ENCODE data around the gene BORCS8. TPM values are rescaled to one million over a fixed set of nuclear protein-coding genes. Genes with fewer than 3 reads are reported as not detected.

Gene BORCS8
- total and polyA plus RNA-seq, 2 donors (not counting 3 experiments of a cell fraction or from before 2014, with no cell fraction given), result 37.4 to 45.8 TPM

- H3K4me3 ChIP-seq (replicated peaks in 1 of 3; ENCODE audit: insufficient read depth in 1 of 3, low read depth in 1 of 3, low read length in 3 of 3), result no peak overlapping the region
- no peak overlapping the region for H3K9ac ChIP-seq (replicated peaks; ENCODE audit: extremely low read depth, insufficient read depth, low read length)
- no peaks in the 10 kb centered on the region for H3K9me1 ChIP-seq (replicated peaks; ENCODE audit: control insufficient read depth, extremely low read depth, insufficient read depth, low read length)
- no peak for DNase-seq (ENCODE audit: low read depth, low spot score)
- no peaks in the 10 kb centered on the region for H3K4me1 ChIP-seq (ENCODE audit: control insufficient read depth, extremely low read depth, insufficient read depth, low read length)
- dilution Hi-C loops (cut with MboI; ENCODE audit: extremely low pct_ligation_motif_present, low sequenced_read_pairs) (no loop called here), intact Hi-C loops (cut with micrococcal nuclease) (no loop called here)
- ChIA-PET POLR2A (no interaction called here), CTCF (interaction anchor here (1.9 to 3.9 kb wide), 4 partner anchors 9 to 195 kb away, joined by 4 to 23 read pairs (median 16); partner anchors contain the start of gene MEF2B)
- TF ChIP-seq POLR2A (IDR thresholded peaks at IDR 0.05; ENCODE audit: low read depth, low read length) (no peak), JUN (IDR thresholded peaks at IDR 0.05; ENCODE audit: borderline replicate concordance, insufficient read depth, insufficient read length, low read depth) (no peak), POLR2AphosphoS5 (IDR thresholded peaks at IDR 0.05; ENCODE audit: insufficient read depth, low read depth, low read length) (no peak), CTCF (IDR thresholded peaks at IDR 0.05; ENCODE audit: extremely low read depth in 1 of 2, insufficient read depth in 1 of 2, low read depth in 1 of 2, low read length in 2 of 2) (no peak)
- H3K79me2 ChIP-seq (ENCODE audit: control insufficient read depth, insufficient read depth, low read length), result no peaks in the 10 kb centered on the region
- no peaks in the 10 kb centered on the region for H3K36me3 ChIP-seq (ENCODE audit: control insufficient read depth in 2 of 2, extremely low read depth in 1 of 2, insufficient read depth in 2 of 2, low read length in 2 of 2)
- no peak overlapping the region for H3K4me2 ChIP-seq (ENCODE audit: insufficient read depth, low read length)
- no peaks in the 10 kb centered on the region for H3K27me3 ChIP-seq (ENCODE audit: control insufficient read depth in 2 of 2, insufficient read depth in 2 of 2, low read length in 2 of 2)
- no TSS peak for BruUV-seq (replicated peaks)
- H2AFZ ChIP-seq (ENCODE audit: low read depth, low read length), result no peak overlapping the region
- FAIRE-seq, result no peak
- H3K9me3 ChIP-seq (replicated peaks; ENCODE audit: control insufficient read depth, insufficient read depth, low read length), result no peaks in the 10 kb centered on the region
- H3K27ac ChIP-seq (ENCODE audit: insufficient read depth, low read depth, low read length), result no peak overlapping the region
- no peaks in the 10 kb centered on the region for H4K20me1 ChIP-seq (replicated peaks; ENCODE audit: control insufficient read depth, extremely low read depth, insufficient read depth, low read length)
Measured at GRCh38 chr19:19147344-19147743, 44.6 kb downstream of the BORCS8 start.

GRCh38 chr19:19146865-19147264, 45.1 kb downstream of the BORCS8 start:
- Histone ChIP-seq H3K27ac (ENCODE audit: insufficient read depth, low read depth, low read length) (no peak overlapping the region), H2AFZ (ENCODE audit: low read depth, low read length) (no peak overlapping the region), H3K79me2 (ENCODE audit: control insufficient read depth, insufficient read depth, low read length) (no peaks in the 10 kb centered on the region), H4K20me1 (replicated peaks; ENCODE audit: control insufficient read depth, extremely low read depth, insufficient read depth, low read length) (no peaks in the 10 kb centered on the region), H3K9me3 (replicated peaks; ENCODE audit: control insufficient read depth, insufficient read depth, low read length) (no peaks in the 10 kb centered on the region), H3K4me1 (ENCODE audit: control insufficient read depth, extremely low read depth, insufficient read depth, low read length) (no peaks in the 10 kb centered on the region), H3K9me1 (replicated peaks; ENCODE audit: control insufficient read depth, extremely low read depth, insufficient read depth, low read length) (no peaks in the 10 kb centered on the region), H3K9ac (replicated peaks; ENCODE audit: extremely low read depth, insufficient read depth, low read length) (no peak overlapping the region), H3K4me2 (ENCODE audit: insufficient read depth, low read length) (no peak overlapping the region), H3K36me3 (ENCODE audit: control insufficient read depth in 2 of 2, extremely low read depth in 1 of 2, insufficient read depth in 2 of 2, low read length in 2 of 2) (no peaks in the 10 kb centered on the region), H3K4me3 (replicated peaks in 1 of 3; ENCODE audit: insufficient read depth in 1 of 3, low read depth in 1 of 3, low read length in 3 of 3) (no peak overlapping the region), H3K27me3 (ENCODE audit: control insufficient read depth in 2 of 2, insufficient read depth in 2 of 2, low read length in 2 of 2) (no peaks in the 10 kb centered on the region)
- TF ChIP-seq MYC (IDR thresholded peaks at IDR 0.05; ENCODE audit: low read depth, low read length), result no peak
- TF ChIP-seq EZH2 (IDR thresholded peaks at IDR 0.05; ENCODE audit: borderline replicate concordance, low read depth, low read length, severe bottlenecking), result no peak
- no peak for TF ChIP-seq FOS (IDR thresholded peaks at IDR 0.05; ENCODE audit: borderline replicate concordance, insufficient read depth, low read length)
- no peak for TF ChIP-seq JUN (IDR thresholded peaks at IDR 0.05; ENCODE audit: borderline replicate concordance, insufficient read depth, insufficient read length, low read depth)
- no peak for TF ChIP-seq POLR2A (IDR thresholded peaks at IDR 0.05; ENCODE audit: low read depth, low read length)
- TF ChIP-seq POLR2AphosphoS5 (IDR thresholded peaks at IDR 0.05; ENCODE audit: insufficient read depth, low read depth, low read length), result no peak
- TF ChIP-seq GATA2 (IDR thresholded peaks at IDR 0.05; ENCODE audit: insufficient read depth, insufficient read length, low read depth, low read length), result no peak
- intact Hi-C loops (cut with micrococcal nuclease), result loop anchor here (1.0 kb wide), 3 partner anchors 28 to 343 kb away; no protein-coding TSS in a partner anchor
- no peak for DNase-seq (ENCODE audit: low read depth, low spot score)
- POLR2A ChIA-PET, result no interaction called here
- FAIRE-seq, result no peak
- BruUV-seq (replicated peaks), result no TSS peak
- CTCF ChIA-PET, result interaction anchor here (1.4 to 3.9 kb wide), 6 partner anchors 9 to 196 kb away, joined by 4 to 23 read pairs (median 12); partner anchors contain the start of gene MEF2B
- dilution Hi-C loops (cut with MboI; ENCODE audit: extremely low pct_ligation_motif_present, low sequenced_read_pairs), result no loop called here
